Cardiac muscle cell (in vitro differentiated cells and primary cell): ENCODE measurements around the gene COL10A1. TPM values are rescaled to one million over a fixed set of nuclear protein-coding genes. Genes with fewer than 3 reads are reported as not detected.
A peak's percentile ranks its signal among the peaks of the same experiment; 100 is the strongest.

Experiments
- DNase-seq, 2 donors: peaks; one replicate each; pipeline versions ENCODE4 v3.0.0 to v3.0.0-alpha.2; 2010 to 2017; ENCODE audit warnings: low read depth in 1 of 2, low spot score in 1 of 2
- H3K27ac ChIP-seq: fragments of 200-600 bp; sonication (generic); 2 replicates; pipeline ENCODE4 v1.5.1; 2016
- H3K27me3 ChIP-seq: fragments of 200-600 bp; sonication (generic); 2 replicates; pipeline ENCODE4 v1.6.0; 2016; ENCODE audit warnings: control low read depth
- H3K36me3 ChIP-seq: fragments of 200-600 bp; sonication (generic); 2 replicates; pipeline ENCODE4 v1.5.1; 2016; ENCODE audit warnings: control low read depth
- H3K4me1 ChIP-seq: fragments of 200-600 bp; sonication (generic); 2 replicates; pipeline ENCODE4 v1.8.1; 2017; ENCODE audit warnings: low read depth, mild to moderate bottlenecking, mixed run types
- H3K4me3 ChIP-seq: fragments of 200-600 bp; sonication (generic); 2 replicates; pipeline ENCODE4 v1.5.1; 2016; ENCODE audit warnings: mild to moderate bottlenecking
- H3K9me3 ChIP-seq: fragments of 200-600 bp; sonication (generic); 2 replicates; pipeline ENCODE4 v1.5.1; 2017; ENCODE audit warnings: low read depth, mild to moderate bottlenecking, control low read depth
- CTCF ChIP-seq: IDR thresholded peaks from 2 replicates; pipeline ENCODE4 v1.5.1; 2012; ENCODE audit warnings: low read depth, mild to moderate bottlenecking, low read length
- polyA plus RNA-seq: library from polyadenylated mRNA; unstranded; fragments of >200 nt; fragmentation: Nextera tagmentation; extraction: Ambion mirVana; gene quantifications from 2 replicates; pipeline ENCODE4 v1.2.1, GENCODE V29; 2016
- total RNA-seq: library from RNA; depleted of rRNA; stranded (reverse); fragments of >200 nt; gene quantifications from 2 replicates; pipeline ENCODE4 v1.2.3, GENCODE V29; 2016

COL10A1 gene
- total and polyA plus RNA-seq, 2 experiments from 2014 or later, result 0.13 TPM; not detected in 1

DNA sequence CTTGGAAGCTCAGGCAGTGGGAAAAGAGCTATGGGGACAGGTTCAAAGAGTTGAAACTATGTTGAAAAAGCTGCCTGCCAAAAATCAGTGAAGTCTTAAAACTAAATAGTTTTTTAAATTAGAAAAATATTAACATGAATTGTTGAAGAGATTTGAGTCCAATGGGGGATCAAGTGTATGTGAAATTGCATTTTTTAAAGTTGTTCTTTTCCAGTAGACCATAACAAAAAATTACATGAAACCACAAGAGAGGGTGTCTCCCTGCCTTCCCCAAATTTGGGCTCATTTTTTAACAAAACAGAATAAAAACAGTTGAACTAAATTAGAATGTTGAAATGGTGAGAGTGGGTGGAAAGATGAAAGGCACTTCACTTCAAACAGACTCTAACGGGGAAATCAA lies 31.5 kb upstream of the COL10A1 start:
- Histone ChIP-seq H3K4me1 (no peaks in the 10 kb centered on the region), H3K27me3 (no peaks in the 10 kb centered on the region), H3K4me3 (no peak overlapping the region), H3K9me3 (no peaks in the 10 kb centered on the region), H3K36me3 (no peaks in the 10 kb centered on the region), H3K27ac (no peak overlapping the region)
- no peak for DNase-seq
- no peak for TF ChIP-seq CTCF

- Histone ChIP-seq H3K4me1 (no peaks in the 10 kb centered on the region), H3K9me3 (no peaks in the 10 kb centered on the region), H3K36me3 (no peaks in the 10 kb centered on the region), H3K27ac (no peak overlapping the region), H3K27me3 (no peaks in the 10 kb centered on the region), H3K4me3 (no peak overlapping the region)
- no peak for TF ChIP-seq CTCF
- no peak for DNase-seq
Measured at GRCh38 chr6:116156405-116157326, 30.7 kb upstream of the COL10A1 start.

GRCh38 chr6:116154887-116155286 lies 29.0 kb upstream of the COL10A1 start:
- H3K4me3 ChIP-seq, result no peak overlapping the region
- TF ChIP-seq CTCF, result no peak
- H3K9me3 ChIP-seq, result no peaks in the 10 kb centered on the region
- no peaks in the 10 kb centered on the region for H3K27me3 ChIP-seq
- DNase-seq, result no peak
- no peaks in the 10 kb centered on the region for H3K4me1 ChIP-seq
- H3K27ac ChIP-seq, result no peak overlapping the region
- no peaks in the 10 kb centered on the region for H3K36me3 ChIP-seq

- no peak for TF ChIP-seq CTCF
- peak in 1 of 2 donors; percentile 38 for DNase-seq
Measured at GRCh38 chr6:116152620-116153019, 26.7 kb upstream of the COL10A1 start.

DNA sequence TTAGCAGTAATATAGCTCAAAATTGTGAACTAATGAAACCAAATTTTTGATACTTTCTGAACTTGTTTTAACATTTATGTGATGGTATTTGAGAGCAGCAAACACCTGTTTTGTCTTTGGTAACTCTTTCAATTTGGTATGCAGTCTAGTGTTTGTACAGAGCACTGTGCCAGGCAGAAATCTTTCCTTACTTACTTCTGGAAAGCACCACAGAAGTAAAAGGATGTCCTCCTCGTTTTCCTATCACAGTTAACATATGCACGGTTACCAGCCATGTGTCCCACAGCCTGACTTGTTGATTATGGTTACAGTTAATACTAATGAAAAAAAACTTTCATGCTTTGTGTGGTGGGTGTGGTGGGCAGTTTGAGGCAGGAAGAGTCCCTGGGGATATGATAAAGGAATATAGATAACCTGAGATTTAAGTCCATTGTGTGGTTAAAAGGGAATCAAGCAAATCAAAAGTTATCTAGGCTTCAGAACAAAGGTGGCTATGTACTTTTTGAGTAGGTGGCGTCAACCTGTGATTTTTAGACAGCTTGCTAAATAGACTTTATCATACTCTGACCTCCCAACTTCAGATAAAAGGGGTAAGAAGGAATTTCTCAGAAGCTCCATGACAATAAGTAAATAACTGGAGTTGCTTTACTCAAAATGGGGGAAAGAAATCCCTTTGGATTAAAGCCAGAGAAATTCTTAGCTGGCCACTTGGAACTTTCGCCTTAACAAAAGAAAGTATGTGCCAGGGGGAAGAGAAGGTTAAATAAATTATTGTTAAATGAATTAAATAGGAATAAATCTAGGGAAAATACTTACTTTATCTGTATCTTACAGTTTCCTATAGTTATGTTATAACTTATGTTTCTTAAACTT lies 20.1 kb upstream of the COL10A1 start:
- H3K36me3 ChIP-seq, result no peaks in the 10 kb centered on the region
- H3K4me1 ChIP-seq, result peaks cover 23% of the 10 kb centered on the region
- no peaks in the 10 kb centered on the region for H3K9me3 ChIP-seq
- H3K27ac ChIP-seq, result no peak overlapping the region
- DNase-seq, result peak in 1 of 2 donors; percentile 32
- no peaks in the 10 kb centered on the region for H3K27me3 ChIP-seq
- no peak overlapping the region for H3K4me3 ChIP-seq
- TF ChIP-seq CTCF, result no peak

More at GRCh38 chr6:116152620-116153019, 26.7 kb upstream of the COL10A1 start:
- Histone ChIP-seq H3K4me1 (no peaks in the 10 kb centered on the region), H3K4me3 (no peak overlapping the region), H3K27me3 (no peaks in the 10 kb centered on the region), H3K27ac (no peak overlapping the region), H3K9me3 (no peaks in the 10 kb centered on the region), H3K36me3 (no peaks in the 10 kb centered on the region)
